ENCODE results near the gene XCL1. TPM values are rescaled to one million over a fixed set of nuclear protein-coding genes. Genes with fewer than 3 reads are reported as not detected.

XCL1 gene
- polyA plus RNA-seq, 1 donor from 2014 or later = 3.6 TPM

Other genes with a start within 250 kb of the XCL1 start
- not detected for gene XCL2, start 32.6 kb upstream of the XCL1 start, polyA plus RNA-seq (ENCODE audit: insufficient read depth, low read depth, low replicate concordance)
- gene DPT, start 152.6 kb downstream of the XCL1 start, polyA plus RNA-seq (ENCODE audit: insufficient read depth, low read depth, low replicate concordance) = not detected